ENCODE data around the gene ZNF423.

The ZNF423 gene

GRCh38 chr16:49440156-49441065 is 415.5 kb downstream of the ZNF423 start:
- DNase-seq: no peak

GRCh38 chr16:49439676-49440075 is 416.2 kb downstream of the ZNF423 start:
- no peak for DNase-seq

- DNase-seq: no peak
Measured at GRCh38 chr16:49439050-49439449, 416.9 kb downstream of the ZNF423 start.
